Kidney epithelial cell (primary cell): ENCODE results near the gene ATP13A2. TPM values are rescaled to one million over a fixed set of nuclear protein-coding genes. Genes with fewer than 3 reads are reported as not detected.

Experiments
- DNase-seq: peaks from one replicate; pipeline ENCODE4 v3.0.0-alpha.2; 2010; ENCODE audit warnings: low read depth
- H3K27me3 ChIP-seq: 2 replicates; pipeline ENCODE4 v1.6.0; 2011; ENCODE audit warnings: low read length; ENCODE audit not compliant: control insufficient read depth, insufficient read depth
- H3K36me3 ChIP-seq: 2 replicates; pipeline ENCODE4 v1.5.1; 2011; ENCODE audit warnings: low read length; ENCODE audit not compliant: control insufficient read depth, insufficient read depth
- H3K4me3 ChIP-seq: 2 replicates; pipeline ENCODE4 v1.5.1; 2011; ENCODE audit warnings: low read depth, mild to moderate bottlenecking, control low read depth, low read length
- total RNA-seq: library from RNA; depleted of rRNA; stranded (reverse); fragments of >200 nt; gene quantifications from 2 replicates; pipeline ENCODE4 v1.2.3, GENCODE V29; 2015
- TF ChIP-seq, protein P1 (sequence below): IDR thresholded peaks from 2 replicates; pipeline ENCODE4 v1.5.1; 2011; ENCODE audit warnings: mild to moderate bottlenecking, moderate library complexity, low read length, control low read depth, inconsistent platforms; ENCODE audit not compliant: insufficient read depth, poor library complexity, severe bottlenecking

ATP13A2 gene
- total RNA-seq, 1 donor from 2014 or later: 74.1 TPM

DNA sequence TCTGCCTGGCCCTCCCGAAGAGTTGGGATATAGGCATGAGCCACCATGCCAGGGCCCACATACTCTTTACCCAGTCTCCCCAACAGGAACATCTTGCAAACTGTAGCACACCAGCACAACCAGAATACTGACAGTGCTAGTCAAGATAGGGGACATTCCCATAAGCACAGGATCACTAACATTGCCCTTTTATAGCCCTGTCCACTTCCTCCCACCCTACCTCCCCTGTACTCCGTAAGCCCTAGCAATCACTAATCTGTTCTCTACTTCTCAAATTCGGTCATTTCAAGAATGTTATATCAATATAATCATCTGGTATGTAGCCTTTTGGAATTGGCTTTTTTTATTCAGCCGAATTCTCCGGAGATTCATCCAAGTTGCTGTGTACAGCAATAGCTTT lies 36.2 kb upstream of the ATP13A2 start:
- Histone ChIP-seq H3K4me3 (no peak overlapping the region), H3K27me3 (no peaks in the 10 kb centered on the region), H3K36me3 (peaks cover 2% of the 10 kb centered on the region)
- no peak for DNase-seq
- TF ChIP-seq, protein P1, sequence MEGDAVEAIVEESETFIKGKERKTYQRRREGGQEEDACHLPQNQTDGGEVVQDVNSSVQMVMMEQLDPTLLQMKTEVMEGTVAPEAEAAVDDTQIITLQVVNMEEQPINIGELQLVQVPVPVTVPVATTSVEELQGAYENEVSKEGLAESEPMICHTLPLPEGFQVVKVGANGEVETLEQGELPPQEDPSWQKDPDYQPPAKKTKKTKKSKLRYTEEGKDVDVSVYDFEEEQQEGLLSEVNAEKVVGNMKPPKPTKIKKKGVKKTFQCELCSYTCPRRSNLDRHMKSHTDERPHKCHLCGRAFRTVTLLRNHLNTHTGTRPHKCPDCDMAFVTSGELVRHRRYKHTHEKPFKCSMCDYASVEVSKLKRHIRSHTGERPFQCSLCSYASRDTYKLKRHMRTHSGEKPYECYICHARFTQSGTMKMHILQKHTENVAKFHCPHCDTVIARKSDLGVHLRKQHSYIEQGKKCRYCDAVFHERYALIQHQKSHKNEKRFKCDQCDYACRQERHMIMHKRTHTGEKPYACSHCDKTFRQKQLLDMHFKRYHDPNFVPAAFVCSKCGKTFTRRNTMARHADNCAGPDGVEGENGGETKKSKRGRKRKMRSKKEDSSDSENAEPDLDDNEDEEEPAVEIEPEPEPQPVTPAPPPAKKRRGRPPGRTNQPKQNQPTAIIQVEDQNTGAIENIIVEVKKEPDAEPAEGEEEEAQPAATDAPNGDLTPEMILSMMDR: no peak

DNA sequence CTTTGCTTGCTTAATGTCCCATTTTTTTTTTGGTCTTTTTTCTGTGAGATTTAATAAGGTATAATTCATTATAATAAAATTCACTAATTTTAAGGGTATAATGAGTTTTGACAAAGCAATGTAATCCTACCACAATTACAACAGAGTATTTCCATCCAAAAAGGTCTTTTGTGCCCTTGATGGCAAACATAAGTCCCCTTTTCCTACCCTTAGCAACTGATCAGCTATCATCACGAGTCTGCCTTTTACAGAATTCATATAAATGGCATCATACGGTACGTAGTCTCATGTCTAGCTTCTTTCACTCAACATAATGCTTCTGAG lies 34.6 kb upstream of the ATP13A2 start:
- Histone ChIP-seq H3K4me3 (no peak overlapping the region), H3K27me3 (no peaks in the 10 kb centered on the region), H3K36me3 (peaks cover 3% of the 10 kb centered on the region)
- TF ChIP-seq, protein P1: no peak
- DNase-seq: no peak

DNA sequence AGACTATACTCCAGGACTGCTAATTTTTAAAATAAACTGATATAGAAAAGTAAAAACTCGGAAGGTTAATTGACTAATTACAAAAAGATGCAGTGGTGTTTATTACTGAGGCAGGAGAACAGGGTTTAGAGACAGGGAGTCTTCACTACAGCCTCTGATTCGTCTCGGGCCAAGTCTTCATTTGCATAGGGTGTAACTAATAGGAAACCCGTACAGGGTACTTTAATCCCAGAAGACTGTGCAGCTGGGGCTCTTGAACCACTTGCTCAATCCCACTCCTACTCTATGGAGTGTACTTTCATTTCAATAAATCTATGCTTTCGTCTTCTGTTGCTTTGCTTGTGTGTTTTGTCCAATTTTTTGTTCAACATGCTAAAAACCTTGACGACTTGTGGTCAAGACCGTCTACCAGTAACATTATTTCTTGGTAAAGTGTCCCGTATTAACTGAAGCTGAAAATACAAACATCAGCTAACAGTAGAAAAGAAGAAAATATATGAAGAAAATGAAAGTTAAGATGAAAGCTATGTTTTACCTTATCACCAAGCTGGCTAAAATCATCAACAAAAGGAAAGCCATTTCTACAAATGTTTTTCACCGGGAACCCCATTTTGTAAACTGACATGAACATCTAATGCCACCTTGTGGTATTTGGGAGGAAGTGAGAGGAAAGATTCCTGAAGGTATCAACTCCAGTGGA lies 34.1 kb upstream of the ATP13A2 start:
- H3K4me3 ChIP-seq: no peak overlapping the region
- H3K27me3 ChIP-seq: no peaks in the 10 kb centered on the region
- peaks cover 3% of the 10 kb centered on the region for H3K36me3 ChIP-seq
- DNase-seq: no peak
- TF ChIP-seq, protein P1: peak; percentile 68

DNA sequence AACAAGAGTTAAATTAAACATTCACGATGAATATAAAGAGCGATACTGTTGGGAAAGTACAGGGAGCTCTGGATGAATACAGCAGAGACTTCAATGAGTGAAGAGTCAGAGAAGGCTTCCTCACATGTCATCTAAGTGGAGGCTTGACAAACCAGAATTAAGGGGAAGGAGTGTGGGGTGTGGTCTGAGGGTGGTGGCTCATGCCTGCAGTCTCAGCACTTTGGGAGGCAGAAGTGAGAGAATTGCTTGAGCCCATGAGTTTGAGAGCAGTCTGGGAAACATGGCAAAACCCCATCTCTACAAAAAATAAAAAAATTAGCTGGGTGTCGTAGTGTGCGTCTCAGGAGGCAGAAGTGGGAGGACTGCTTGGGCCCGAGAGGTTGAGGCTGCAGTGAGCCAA lies 33.4 kb upstream of the ATP13A2 start:
- DNase-seq: no peak
- Histone ChIP-seq H3K36me3 (peaks cover 3% of the 10 kb centered on the region), H3K4me3 (no peak overlapping the region), H3K27me3 (no peaks in the 10 kb centered on the region)
- TF ChIP-seq, protein P1: no peak

DNA sequence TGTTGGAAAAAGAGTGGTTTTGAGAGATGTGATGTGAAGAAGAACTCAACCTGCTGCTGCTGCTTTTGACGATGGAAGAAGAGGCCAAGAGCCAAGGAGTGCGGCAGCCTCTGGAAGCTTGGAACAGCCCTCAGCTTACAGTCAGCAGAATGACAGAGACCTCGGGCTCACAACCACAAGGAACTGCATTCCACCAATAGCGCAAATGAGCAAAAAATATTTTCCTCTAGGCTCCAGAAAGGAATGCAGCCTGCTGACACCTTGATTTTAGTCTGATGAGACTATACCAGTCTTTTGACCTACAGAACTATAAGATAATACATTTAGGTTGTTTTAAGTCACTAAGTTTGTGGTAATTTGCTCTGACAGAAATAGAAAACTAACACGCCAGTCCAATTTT lies 31.9 kb upstream of the ATP13A2 start:
- Histone ChIP-seq H3K36me3 (peaks cover 3% of the 10 kb centered on the region), H3K27me3 (no peaks in the 10 kb centered on the region), H3K4me3 (no peak overlapping the region)
- DNase-seq: no peak
- TF ChIP-seq, protein P1: no peak

DNA sequence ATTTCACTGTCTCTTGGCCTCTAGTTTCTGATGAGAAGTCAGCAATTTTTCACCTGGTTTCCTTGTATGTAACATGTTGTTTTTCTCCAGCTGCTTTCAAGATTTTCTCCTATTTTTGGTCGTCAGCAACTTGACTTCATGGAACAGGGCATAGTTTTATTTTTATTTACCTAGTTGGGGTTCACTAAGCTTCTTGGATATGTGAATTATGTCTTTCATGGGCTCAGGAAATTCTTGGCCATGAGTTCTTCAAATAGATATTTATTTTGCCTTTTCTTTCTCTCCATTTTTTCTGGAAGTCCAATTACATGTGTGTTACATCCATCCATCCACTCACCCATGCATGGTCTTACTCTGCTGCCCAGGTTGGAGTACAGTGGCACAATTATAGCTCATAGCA lies 28.4 kb upstream of the ATP13A2 start:
- TF ChIP-seq, protein P1: no peak
- Histone ChIP-seq H3K27me3 (no peaks in the 10 kb centered on the region), H3K36me3 (peaks cover 3% of the 10 kb centered on the region), H3K4me3 (no peak overlapping the region)
- no peak for DNase-seq
